Adipocyte (in vitro differentiated cells): Measurements from ENCODE around the gene SMIM24.

ENCODE experiments used
- DNase-seq: peaks from one replicate; pipeline ENCODE4 v3.0.0-alpha.2; 2015; ENCODE audit warnings: low read depth
- H3K27me3 ChIP-seq: replicated peaks from 2 replicates; pipeline ENCODE4 v1.7.0; 2013; ENCODE audit warnings: mild to moderate bottlenecking, low read length, moderate library complexity; ENCODE audit not compliant: control insufficient read depth, insufficient read depth
- H3K36me3 ChIP-seq: 2 replicates; pipeline ENCODE4 v1.7.0; 2013; ENCODE audit warnings: low read length, mild to moderate bottlenecking, moderate library complexity; ENCODE audit not compliant: control insufficient read depth, insufficient read depth, severe bottlenecking
- H3K4me1 ChIP-seq: 2 replicates; pipeline ENCODE4 v1.7.0; 2013; ENCODE audit warnings: mild to moderate bottlenecking, low read length, moderate library complexity; ENCODE audit not compliant: control insufficient read depth, insufficient read depth
- H3K4me3 ChIP-seq: 2 replicates; pipeline ENCODE4 v1.7.0; 2013; ENCODE audit warnings: mild to moderate bottlenecking, low read length, moderate library complexity
- H3K9ac ChIP-seq: 2 replicates; pipeline ENCODE4 v1.7.0; 2013; ENCODE audit warnings: mild to moderate bottlenecking, low read length, moderate library complexity
- H3K9me3 ChIP-seq: 2 replicates; pipeline ENCODE4 v1.7.0; 2013; ENCODE audit warnings: mild to moderate bottlenecking, low read length, moderate library complexity; ENCODE audit not compliant: control insufficient read depth

SMIM24 gene

DNA sequence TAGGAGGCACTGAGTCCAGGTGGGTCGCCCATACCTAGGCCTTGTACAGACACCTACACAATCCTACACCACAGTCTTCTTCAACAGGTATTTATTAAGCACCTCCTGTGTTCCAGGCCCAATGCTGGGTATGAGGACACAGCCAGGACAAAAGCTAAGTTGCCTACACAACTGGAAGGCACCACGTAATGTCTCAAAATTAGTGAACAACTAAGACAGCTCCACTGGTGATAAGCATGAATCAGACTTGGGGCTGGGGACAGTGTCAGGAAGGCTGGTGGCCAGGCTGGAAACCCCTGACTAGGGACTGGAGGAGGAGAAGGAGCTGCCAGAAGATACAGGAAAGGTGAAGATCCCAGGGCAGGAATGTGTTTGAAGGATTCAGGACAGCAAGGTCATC lies 2.4 kb downstream of the SMIM24 start:
- Histone ChIP-seq H3K27me3 (peaks cover 34% of the 10 kb centered on the region), H3K9me3 (no peaks in the 10 kb centered on the region)
- DNase-seq: no peak

DNA sequence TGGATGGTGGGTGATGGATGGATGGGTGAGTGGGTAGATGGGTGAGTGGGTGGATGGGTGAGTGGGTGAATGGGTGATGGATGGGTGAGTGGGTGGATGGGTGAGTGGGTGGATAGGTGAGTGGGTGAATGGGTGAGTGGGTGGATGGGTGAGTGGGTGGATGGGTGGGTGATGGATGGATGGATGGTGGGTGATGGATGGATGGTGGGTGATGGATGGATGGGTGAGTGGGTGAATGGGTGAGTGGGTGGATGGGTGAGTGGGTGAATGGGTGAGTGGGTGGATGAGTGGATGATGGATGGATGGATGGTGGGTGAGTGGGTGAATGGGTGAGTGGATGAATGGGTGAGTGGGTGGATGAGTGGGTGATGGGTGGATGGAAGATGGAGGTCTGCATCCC lies 2.8 kb downstream of the SMIM24 start:
- Histone ChIP-seq H3K4me3 (no peak overlapping the region), H3K27me3 (peaks cover 32% of the 10 kb centered on the region), H3K4me1 (no peaks in the 10 kb centered on the region), H3K9ac (no peak overlapping the region), H3K9me3 (no peaks in the 10 kb centered on the region), H3K36me3 (no peaks in the 10 kb centered on the region)
- DNase-seq: no peak

More for the DNA sequence above, 2.4 kb downstream of the SMIM24 start:
- Histone ChIP-seq H3K4me1 (no peaks in the 10 kb centered on the region), H3K36me3 (no peaks in the 10 kb centered on the region), H3K9ac (no peak overlapping the region), H3K4me3 (no peak overlapping the region)

DNA sequence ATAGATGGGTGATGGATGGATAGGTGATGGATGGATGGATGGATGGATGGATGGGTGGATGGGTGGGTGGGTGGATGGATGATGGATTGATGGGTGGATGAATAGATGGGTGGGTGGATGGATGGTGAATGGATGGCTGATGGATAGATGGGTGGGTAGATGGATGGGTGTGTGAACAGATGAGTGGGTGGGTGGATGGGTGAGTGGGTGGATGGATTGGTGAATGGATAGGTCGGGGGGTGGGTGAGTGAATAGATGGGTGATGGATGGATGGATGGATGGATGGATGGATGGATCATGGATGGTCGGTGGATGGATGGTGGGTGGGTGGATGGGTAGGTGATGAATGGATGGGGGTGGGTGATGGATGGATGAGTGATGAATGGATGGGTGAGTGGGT lies 3.5 kb downstream of the SMIM24 start:
- H3K27me3 ChIP-seq: peaks cover 25% of the 10 kb centered on the region
- H3K4me3 ChIP-seq: no peak overlapping the region
- H3K9me3 ChIP-seq: no peaks in the 10 kb centered on the region
- H3K36me3 ChIP-seq: no peaks in the 10 kb centered on the region
- H3K9ac ChIP-seq: no peak overlapping the region
- H3K4me1 ChIP-seq: no peaks in the 10 kb centered on the region
- no peak for DNase-seq

DNA sequence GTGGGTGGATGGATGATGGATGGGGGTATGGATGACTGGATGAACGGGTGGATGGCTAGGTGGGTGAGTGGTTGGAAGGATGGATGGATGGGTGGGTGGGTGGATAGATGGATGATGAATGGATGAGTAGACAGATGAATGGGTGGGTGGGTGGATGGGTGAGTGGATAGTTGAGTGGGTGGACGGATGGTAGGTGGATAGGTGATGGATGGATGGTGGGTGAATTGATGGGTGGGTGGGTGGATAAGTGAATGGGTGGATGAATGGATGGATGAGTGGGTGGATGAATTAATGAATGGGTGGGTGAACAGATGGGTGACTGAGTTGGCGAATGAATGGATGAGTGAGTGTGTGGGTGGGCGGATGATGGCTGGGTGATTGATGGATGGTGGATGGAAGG lies 4.9 kb downstream of the SMIM24 start:
- DNase-seq: no peak
- H3K4me1 ChIP-seq: no peaks in the 10 kb centered on the region
- H3K36me3 ChIP-seq: no peaks in the 10 kb centered on the region
- H3K9ac ChIP-seq: no peak overlapping the region
- no peak overlapping the region for H3K4me3 ChIP-seq
- peaks cover 14% of the 10 kb centered on the region for H3K27me3 ChIP-seq
- no peaks in the 10 kb centered on the region for H3K9me3 ChIP-seq

DNA sequence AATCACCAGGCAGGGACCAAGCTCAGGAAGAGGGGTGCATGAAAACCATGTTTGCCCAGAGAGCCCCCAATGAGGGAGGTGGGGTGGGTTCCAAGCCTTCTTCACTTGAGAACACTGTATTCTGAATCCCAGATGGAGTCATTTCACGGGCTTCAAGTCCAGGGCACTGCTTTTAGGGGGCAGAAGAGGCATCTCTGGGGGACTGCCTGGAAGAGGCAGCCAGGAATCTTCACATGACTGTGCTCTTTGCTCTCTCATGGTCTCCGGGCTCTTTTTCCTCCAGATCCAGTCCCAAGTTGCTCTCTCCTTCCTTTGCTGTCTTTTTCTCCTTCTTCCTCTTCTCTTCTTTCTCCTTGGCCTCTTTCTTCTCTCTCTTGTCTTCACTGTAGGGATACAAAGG lies 5.7 kb downstream of the SMIM24 start:
- Histone ChIP-seq H3K27me3 (peaks cover 12% of the 10 kb centered on the region), H3K4me1 (no peaks in the 10 kb centered on the region), H3K4me3 (no peak overlapping the region), H3K9me3 (no peaks in the 10 kb centered on the region), H3K36me3 (no peaks in the 10 kb centered on the region), H3K9ac (no peak overlapping the region)
- DNase-seq: no peak

DNA sequence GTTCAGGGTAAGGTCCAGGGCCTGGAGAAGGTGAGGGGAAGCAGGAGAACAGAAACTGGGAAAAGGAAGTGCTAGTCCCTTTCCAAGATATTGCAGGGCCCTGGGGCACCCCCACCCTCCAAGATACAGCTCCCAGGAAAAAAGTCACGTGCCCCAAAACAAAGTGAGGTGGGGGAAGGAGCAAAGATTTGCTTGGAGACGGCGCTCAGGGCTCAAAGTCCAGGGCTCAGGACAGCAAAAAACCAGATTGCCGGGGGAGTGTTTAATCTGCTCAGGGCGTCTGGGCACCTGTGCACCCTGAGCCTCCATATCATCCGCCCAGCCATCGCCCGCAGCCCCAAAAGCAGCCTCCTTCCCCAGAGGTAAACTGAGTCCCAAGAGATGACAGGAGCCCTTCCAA lies 6.3 kb downstream of the SMIM24 start:
- Histone ChIP-seq H3K36me3 (no peaks in the 10 kb centered on the region), H3K27me3 (peaks cover 8% of the 10 kb centered on the region), H3K9me3 (no peaks in the 10 kb centered on the region), H3K9ac (no peak overlapping the region), H3K4me1 (no peaks in the 10 kb centered on the region), H3K4me3 (no peak overlapping the region)
- DNase-seq: no peak

DNA sequence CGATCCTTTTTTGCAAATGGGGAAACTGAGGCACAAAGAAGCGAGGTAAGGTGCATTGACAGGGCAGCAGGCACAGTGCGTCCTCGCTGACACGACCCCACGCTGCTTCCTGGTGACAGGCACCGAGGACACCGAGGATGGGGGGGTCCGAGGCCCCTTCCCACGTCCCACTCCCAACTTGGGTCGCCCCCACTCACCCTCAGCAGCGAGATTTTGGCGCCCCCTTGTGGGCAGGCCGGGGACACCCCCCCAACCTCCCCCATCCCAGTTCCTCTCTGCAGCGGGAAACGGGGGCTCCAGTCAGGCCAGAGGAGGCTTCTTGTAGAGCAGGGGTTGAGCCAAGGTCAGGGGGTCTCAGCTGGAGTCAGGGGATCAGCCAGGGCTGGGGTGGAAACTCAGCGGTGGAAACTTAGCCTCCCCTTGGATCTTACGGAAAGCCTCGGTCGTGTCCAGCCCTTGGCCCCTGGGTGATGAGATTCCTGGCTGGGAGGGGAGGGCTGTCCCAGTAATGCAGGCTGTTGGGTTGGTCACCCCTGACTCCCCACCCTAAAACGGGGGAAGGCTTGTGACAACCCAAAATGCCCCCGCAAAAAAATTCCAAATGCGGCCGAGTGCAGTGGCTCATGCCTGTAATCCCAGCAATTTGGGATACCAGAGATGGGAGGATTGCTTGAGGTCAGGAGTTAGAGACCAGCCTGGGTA lies 8.2 kb downstream of the SMIM24 start:
- Histone ChIP-seq H3K9ac (peak overlapping the region; percentile 7), H3K9me3 (no peaks in the 10 kb centered on the region), H3K4me1 (no peaks in the 10 kb centered on the region), H3K27me3 (no peaks in the 10 kb centered on the region), H3K4me3 (no peak overlapping the region), H3K36me3 (no peaks in the 10 kb centered on the region)
- DNase-seq: peak; percentile 48

DNA sequence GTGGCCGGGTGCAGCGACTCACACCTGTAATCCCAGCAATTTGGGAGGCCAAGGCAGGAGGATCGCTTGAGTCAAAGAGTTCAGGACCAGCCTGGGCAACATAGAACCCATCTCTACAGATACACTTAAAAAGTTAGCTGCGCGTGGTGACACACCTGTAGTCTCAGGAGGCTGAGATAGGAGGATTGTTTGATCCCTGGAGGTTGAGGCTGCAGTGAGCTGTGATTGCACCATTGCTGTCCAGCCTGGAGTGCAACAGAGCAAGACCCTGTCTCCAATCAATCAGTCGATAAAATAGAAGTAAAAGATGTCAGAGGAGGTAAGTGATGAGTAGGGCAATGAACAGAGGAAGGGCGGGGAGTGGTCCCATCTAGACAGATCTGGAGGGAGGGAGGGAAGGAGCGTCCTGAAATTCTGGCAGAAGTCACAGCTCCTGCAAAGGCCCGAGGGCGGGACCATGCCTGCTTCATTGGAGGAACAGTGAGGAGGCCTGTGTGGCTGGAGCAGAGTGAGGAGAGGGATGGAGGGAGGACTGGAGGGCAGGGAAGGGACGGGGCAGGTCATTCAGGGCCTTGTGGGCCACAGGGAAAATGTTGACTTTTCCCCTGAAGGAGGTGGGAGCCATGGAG lies 9.7 kb downstream of the SMIM24 start:
- H3K27me3 ChIP-seq: no peaks in the 10 kb centered on the region
- no peak overlapping the region for H3K4me3 ChIP-seq
- H3K36me3 ChIP-seq: peaks cover 4% of the 10 kb centered on the region
- no peaks in the 10 kb centered on the region for H3K9me3 ChIP-seq
- DNase-seq: no peak
- no peak overlapping the region for H3K9ac ChIP-seq
- H3K4me1 ChIP-seq: peaks cover 11% of the 10 kb centered on the region

DNA sequence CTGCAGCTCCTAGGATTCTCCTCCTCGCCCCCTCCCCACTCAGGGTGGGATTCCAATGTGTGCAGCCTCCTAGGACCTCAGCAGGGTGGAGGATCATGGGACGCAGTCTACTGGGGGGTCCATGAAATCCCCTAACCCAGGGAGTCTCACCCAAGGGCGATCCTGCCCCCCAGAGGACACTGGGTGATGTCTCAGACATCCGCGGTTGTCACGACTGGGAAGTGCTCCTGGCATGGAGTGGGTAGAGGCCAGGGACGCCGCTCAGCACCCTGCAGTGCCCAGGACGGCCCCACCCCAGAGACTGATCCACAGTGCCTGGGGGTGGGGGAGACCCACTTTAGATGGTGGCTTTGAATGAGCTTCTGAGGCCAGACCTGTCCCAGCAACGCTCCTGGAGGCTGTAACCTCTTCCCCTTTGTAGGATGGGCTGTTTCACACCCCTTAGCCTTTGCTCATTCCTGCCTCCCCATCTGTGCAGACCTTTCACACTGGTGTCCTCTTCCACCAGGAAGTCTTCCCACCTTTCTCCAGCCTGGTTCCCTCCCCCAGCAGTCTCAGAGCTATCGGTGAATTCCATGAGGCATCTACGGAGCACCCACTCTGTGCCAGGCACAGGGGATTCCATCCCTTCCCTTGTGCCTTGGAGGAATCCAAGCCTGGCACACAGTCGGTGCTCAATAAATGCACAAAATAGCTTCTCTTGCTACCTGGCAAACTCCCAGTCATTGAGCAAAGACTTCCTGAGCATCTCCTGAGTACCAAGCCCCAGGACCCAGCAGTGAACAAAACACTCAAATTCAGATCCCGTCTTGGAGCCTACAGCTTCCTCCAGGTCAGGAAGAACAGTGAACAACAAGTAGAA lies 10.5 kb downstream of the SMIM24 start:
- Histone ChIP-seq H3K4me1 (peaks cover 11% of the 10 kb centered on the region), H3K4me3 (no peak overlapping the region), H3K36me3 (peaks cover 4% of the 10 kb centered on the region), H3K9me3 (no peaks in the 10 kb centered on the region), H3K27me3 (no peaks in the 10 kb centered on the region), H3K9ac (no peak overlapping the region)
- no peak for DNase-seq

DNA sequence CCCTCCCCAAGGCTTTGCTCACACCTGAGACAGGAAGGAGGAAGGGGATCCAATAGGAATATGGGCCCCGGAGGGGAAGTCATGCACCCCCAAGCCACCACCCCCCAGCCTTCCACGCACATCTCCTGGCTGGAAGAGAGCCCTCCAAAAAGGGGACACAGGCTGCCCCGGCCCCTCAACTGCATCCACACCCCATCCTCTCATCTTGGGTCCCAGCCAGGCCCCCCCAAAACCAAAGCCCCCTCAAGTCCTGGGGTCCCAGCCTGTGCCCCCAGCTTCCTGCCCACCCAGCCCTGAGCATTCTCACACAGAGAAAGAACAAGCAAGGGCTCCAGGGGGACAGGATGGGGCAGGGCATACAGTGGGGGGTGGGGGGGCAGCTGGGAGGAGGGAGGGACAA lies 12.1 kb downstream of the SMIM24 start:
- DNase-seq: no peak
- Histone ChIP-seq H3K4me3 (no peak overlapping the region), H3K9ac (no peak overlapping the region), H3K36me3 (peaks cover 5% of the 10 kb centered on the region), H3K4me1 (peaks cover 11% of the 10 kb centered on the region), H3K9me3 (no peaks in the 10 kb centered on the region), H3K27me3 (no peaks in the 10 kb centered on the region)

DNA sequence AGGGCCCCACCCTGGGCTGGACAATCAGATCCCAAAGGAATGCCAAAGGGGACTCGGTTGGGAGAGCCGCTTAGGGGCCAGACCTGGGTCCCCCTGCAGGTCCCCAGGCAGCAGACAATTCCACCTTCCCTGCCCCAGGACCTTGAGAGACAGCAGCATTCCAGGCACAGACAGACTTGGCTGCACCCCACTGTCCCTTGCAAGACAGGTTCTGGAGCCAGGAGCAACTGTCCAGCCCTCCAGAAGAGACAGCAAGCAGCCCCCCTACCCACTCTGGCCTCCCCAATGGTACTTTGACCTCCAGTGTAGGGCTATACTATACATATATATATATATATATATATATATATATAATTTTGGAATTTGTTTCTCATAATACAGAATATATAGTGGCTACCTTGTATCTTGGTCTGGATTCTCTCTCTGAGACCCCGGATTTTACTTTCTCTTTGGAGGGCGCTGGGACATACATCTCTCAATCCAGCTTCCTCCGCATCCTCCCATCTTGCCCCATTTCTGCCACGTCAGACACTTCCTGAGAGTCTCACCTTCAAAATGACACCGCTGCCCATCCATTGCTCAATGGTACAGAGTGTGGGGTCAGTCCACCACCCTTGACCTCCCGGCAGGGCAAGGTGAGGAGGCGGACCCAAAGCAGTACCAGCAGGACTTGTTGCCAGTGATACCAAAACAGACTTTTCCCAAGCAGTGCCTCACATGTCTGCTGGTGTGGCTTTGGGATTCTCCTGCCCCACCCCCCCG lies 12.7 kb downstream of the SMIM24 start:
- no peak overlapping the region for H3K9ac ChIP-seq
- no peak for DNase-seq

More for the DNA sequence above, 12.7 kb downstream of the SMIM24 start:
- Histone ChIP-seq H3K4me3 (no peak overlapping the region), H3K27me3 (no peaks in the 10 kb centered on the region), H3K36me3 (peaks cover 11% of the 10 kb centered on the region), H3K9me3 (no peaks in the 10 kb centered on the region), H3K4me1 (peaks cover 11% of the 10 kb centered on the region)
